T-helper 2 cell treated with Interferon-gamma antibody and Interleukin-4, amounts not matched to agents 100 ng/mL and 5 ng/mL, for 36 hours (primary cell): ENCODE data around the gene SLC4A5. TPM values are rescaled to one million over a fixed set of nuclear protein-coding genes. Genes with fewer than 3 reads are reported as not detected.

Experiments
- intact Hi-C: fragments of 100-400 bp; cut with micrococcal nuclease; formaldehyde crosslinking; loops from one replicate; pipeline ENCODE4 v1.15.1; 2023
- total RNA-seq: library from RNA; stranded (reverse); gene quantifications from 2 replicates; pipeline ENCODE4 v1.2.3, GENCODE V29; 2022

Gene SLC4A5
- total RNA-seq, 1 donor from 2014 or later: 0.86 TPM

DNA sequence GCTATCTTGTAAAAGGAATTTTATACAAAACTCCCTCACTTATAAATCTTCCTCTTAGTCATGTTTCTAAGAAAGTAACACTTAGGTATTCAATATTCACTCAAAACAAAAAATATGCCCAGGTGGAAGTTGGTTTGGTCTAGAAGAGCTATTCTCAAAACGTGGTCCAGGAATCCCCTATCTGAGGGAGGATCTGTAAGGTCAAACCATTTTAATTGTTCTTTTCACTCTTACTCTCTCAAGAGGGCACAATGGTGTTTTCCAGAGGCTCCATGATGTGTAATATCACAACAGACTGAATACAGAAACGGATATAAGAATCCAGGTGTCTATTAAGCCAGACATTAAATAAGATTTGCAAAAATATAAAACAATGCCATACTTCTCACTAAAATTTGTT lies 174.5 kb downstream of the SLC4A5 start:
- intact Hi-C loops: no loop called here

Other genes with a start within 250 kb of the SLC4A5 start
- 68.6 and 69.3 TPM in 2 replicates for gene BOLA3, start 195.5 kb downstream of the SLC4A5 start, total RNA-seq
- gene MOB1A, start 164.5 kb downstream of the SLC4A5 start, total RNA-seq: 198 TPM in 2 replicates
- gene MTHFD2, start 144.8 kb downstream of the SLC4A5 start, total RNA-seq: 159 and 173 TPM in 2 replicates
- gene DCTN1, start 36.9 kb upstream of the SLC4A5 start, total RNA-seq: 105 and 110 TPM in 2 replicates
- 1.0 and 1.5 TPM in 2 replicates for gene C2orf81, start 78.2 kb upstream of the SLC4A5 start, total RNA-seq
- gene WDR54, start 78.3 kb upstream of the SLC4A5 start, total RNA-seq: 56.9 and 60.3 TPM in 2 replicates
- 0.36 and 0.52 TPM in 2 replicates for gene RTKN, start 98.5 kb upstream of the SLC4A5 start, total RNA-seq
- gene INO80B, start 111.7 kb upstream of the SLC4A5 start, total RNA-seq: 29.4 and 31.7 TPM in 2 replicates
- gene WBP1, start 115.0 kb upstream of the SLC4A5 start, total RNA-seq: 46.8 and 47.6 TPM in 2 replicates
- gene MOGS, start 122.0 kb upstream of the SLC4A5 start, total RNA-seq: 68.3 and 74.8 TPM in 2 replicates
- gene MRPL53, start 129.3 kb upstream of the SLC4A5 start, total RNA-seq: 105 TPM in 2 replicates
- gene CCDC142, start 139.6 kb upstream of the SLC4A5 start, total RNA-seq: 30.4 and 32.0 TPM in 2 replicates
- 43.4 and 43.9 TPM in 2 replicates for gene TTC31, start 139.7 kb upstream of the SLC4A5 start, total RNA-seq
- gene LBX2, start 156.2 kb upstream of the SLC4A5 start, total RNA-seq: 0.39 and 0.50 TPM in 2 replicates
- gene PCGF1, start 164.3 kb upstream of the SLC4A5 start, total RNA-seq: 31.2 and 32.8 TPM in 2 replicates
- 1.1 and 1.2 TPM in 2 replicates for gene TLX2, start 171.0 kb upstream of the SLC4A5 start, total RNA-seq
- gene DQX1, start 182.8 kb upstream of the SLC4A5 start, total RNA-seq: 0.80 and 1.1 TPM in 2 replicates
- gene AUP1, start 186.3 kb upstream of the SLC4A5 start, total RNA-seq: 148 and 150 TPM in 2 replicates
- gene HTRA2, start 186.5 kb upstream of the SLC4A5 start, total RNA-seq: 48.1 and 49.7 TPM in 2 replicates
- 1.00 and 1.9 TPM in 2 replicates for gene LOXL3, start 210.5 kb upstream of the SLC4A5 start, total RNA-seq
- 50.4 and 52.5 TPM in 2 replicates for gene DOK1, start 211.3 kb upstream of the SLC4A5 start, total RNA-seq